HCT116 (cell line): Measurements from ENCODE around the gene ADARB1. TPM values are rescaled to one million over a fixed set of nuclear protein-coding genes. Genes with fewer than 3 reads are reported as not detected.

ENCODE experiments used
- ATAC-seq: fragments of 200-7000 bp; cut with Tn5 transposase; 2 replicates; pipeline ENCODE4 v1.9.1; 2020; ENCODE audit warnings: mild to moderate bottlenecking, moderate library complexity
- BruUV-seq: library from RNA; stranded (reverse); fragments of 400-500 nt; replicated peaks from 2 replicates; lab custom pipeline; 2021; lab: Mats Ljungman, UMichigan
- CTCF ChIA-PET: fragments of 300-600 bp; sonication (Branson Sonifier 250); formaldehyde crosslinking; loops from one replicate; lab custom pipeline; 2021; ENCODE audit warnings: antibody characterized with exemption; lab: Charles Lee
- POLR2A ChIA-PET: fragments of 300-600, 350-600 bp; sonication (Branson Sonifier 250); formaldehyde crosslinking; loops from one replicate; lab custom pipeline; 2021; ENCODE audit warnings: antibody characterized with exemption; lab: Charles Lee
- RAD21 ChIA-PET, 2 experiments: fragments of 300-600 bp; sonication (Branson Sonifier 250); formaldehyde crosslinking; loops; one replicate each; lab custom pipeline; 2023; ENCODE audit warnings: low total read pairs in 2 of 2; ENCODE audit not compliant: uncharacterized antibody in 2 of 2, unreplicated experiment in 2 of 2, low non-redundant PET in 1 of 2; lab: Charles Lee
- DNase-seq: peaks from one replicate; pipeline ENCODE4 v3.0.0-alpha.2; 2010; ENCODE audit warnings: low read depth, low spot score
- H2AFZ ChIP-seq: fragments of 200-600 bp; shearing (Covaris generic), sonication (generic); 2 replicates; pipeline ENCODE4 v1.6.1; 2017; ENCODE audit warnings: low read depth, mixed run types, mixed read lengths, antibody characterized with exemption, low read length; ENCODE audit not compliant: poor library complexity, severe bottlenecking
- H3K27ac ChIP-seq: 2 replicates; pipeline ENCODE4 v1.5.1; 2012; ENCODE audit warnings: low read depth, low read length
- H3K27me3 ChIP-seq: fragments of 200-600 bp; sonication (generic); 2 replicates; pipeline ENCODE4 v1.6.1; 2016; ENCODE audit warnings: mixed run types, low read length, mixed read lengths; ENCODE audit not compliant: insufficient read depth
- H3K36me3 ChIP-seq, 2 experiments: fragments of 200-500 bp in 1 of 2; fragments of 200-600 bp in 1 of 2; sonication (Bioruptor generic) in 1 of 2; sonication (generic) in 1 of 2; 2 replicates each; pipeline versions ENCODE4 v1.5.1 to v1.6.1; 2014 to 2016; ENCODE audit warnings: low read length in 2 of 2, inconsistent platforms in 1 of 2, mixed read lengths in 1 of 2, mixed run types in 1 of 2; ENCODE audit not compliant: insufficient read depth in 2 of 2, control insufficient read depth in 1 of 2
- H3K4me1 ChIP-seq, 2 experiments: fragments of 200-600 bp in 1 of 2; sonication (generic) in 1 of 2; 2 replicates each; pipeline versions ENCODE4 v1.5.1 to v1.6.1; 2012 to 2017; ENCODE audit warnings: low read length in 2 of 2, inconsistent platforms in 1 of 2, mild to moderate bottlenecking in 1 of 2, mixed read lengths in 1 of 2, mixed run types in 1 of 2, moderate library complexity in 1 of 2; ENCODE audit not compliant: insufficient read depth in 2 of 2, control insufficient read depth in 1 of 2
- H3K4me2 ChIP-seq: fragments of 200-600 bp; sonication (generic); 2 replicates; pipeline ENCODE4 v1.6.1; 2017; ENCODE audit warnings: mixed run types, low read length, mixed read lengths
- H3K4me3 ChIP-seq, 2 experiments: fragments of 200-600 bp in 1 of 2; sonication (generic) in 1 of 2; replicated peaks in 1 of 2; 2 replicates each; pipeline ENCODE4 v1.5.1; 2011 to 2016; ENCODE audit warnings: low read length in 2 of 2, control low read depth in 1 of 2, low read depth in 1 of 2, mild to moderate bottlenecking in 1 of 2, mixed read lengths in 1 of 2, mixed run types in 1 of 2
- H3K79me2 ChIP-seq: fragments of 200-600 bp; sonication (generic); 2 replicates; pipeline ENCODE4 v1.6.1; 2017; ENCODE audit warnings: mild to moderate bottlenecking, mixed run types, low read length, moderate library complexity, mixed read lengths; ENCODE audit not compliant: insufficient read depth
- H3K9ac ChIP-seq: fragments of 200-600 bp; sonication (generic); 2 replicates; pipeline ENCODE4 v1.6.1; 2016; ENCODE audit warnings: low read length, mixed read lengths
- H3K9me2 ChIP-seq: fragments of 200-600 bp; sonication (generic), shearing (Covaris generic); 2 replicates; pipeline ENCODE4 v1.6.1; 2017; ENCODE audit warnings: mixed run types, mild to moderate bottlenecking, moderate library complexity; ENCODE audit not compliant: insufficient read depth
- H3K9me3 ChIP-seq, 2 experiments: fragments of 200-500 bp in 1 of 2; fragments of 200-600 bp in 1 of 2; sonication (Bioruptor generic) in 1 of 2; sonication (generic) in 1 of 2; 2 replicates each; pipeline ENCODE4 v1.6.1; 2014 to 2017; ENCODE audit warnings: low read length in 2 of 2, mixed read lengths in 2 of 2, inconsistent platforms in 1 of 2, low read depth in 1 of 2, mild to moderate bottlenecking in 1 of 2, mixed run types in 1 of 2, moderate library complexity in 1 of 2; ENCODE audit not compliant: control insufficient read depth in 1 of 2, insufficient read depth in 1 of 2
- H4K20me1 ChIP-seq: fragments of 200-600 bp; sonication (generic), shearing (Covaris generic); 2 replicates; pipeline ENCODE4 v1.6.1; 2017; ENCODE audit warnings: mixed run types, mild to moderate bottlenecking, moderate library complexity; ENCODE audit not compliant: insufficient read depth
- EGR1 ChIP-seq: IDR thresholded peaks from 2 replicates; pipeline ENCODE4 v1.6.1; 2012; ENCODE audit warnings: low read depth
- EZH2phosphoT487 ChIP-seq: fragments of 200-600 bp; IDR thresholded peaks from 2 replicates; pipeline ENCODE4 v1.6.1; 2018; ENCODE audit warnings: antibody characterized with exemption, borderline replicate concordance
- RAD21 ChIP-seq: IDR thresholded peaks from 2 replicates; pipeline ENCODE4 v1.6.1; 2012; ENCODE audit warnings: low read depth, mild to moderate bottlenecking
- TCF7L2 ChIP-seq: IDR thresholded peaks from 2 replicates; pipeline ENCODE4 v1.7.0; 2011; ENCODE audit warnings: borderline replicate concordance, inconsistent platforms; ENCODE audit not compliant: insufficient read depth, insufficient read length; ENCODE audit errors: extremely low read depth
- ZBTB33 ChIP-seq: IDR thresholded peaks from 2 replicates; pipeline ENCODE4 v1.6.1; 2011; ENCODE audit warnings: mild to moderate bottlenecking, low read length, moderate library complexity; ENCODE audit not compliant: insufficient replicate concordance; ENCODE audit errors: extremely low read depth
- intact Hi-C: fragments of 100-400 bp; cut with micrococcal nuclease; formaldehyde crosslinking; loops from 2 replicates; pipeline ENCODE4 v1.10.0; 2022
- total RNA-seq: library from RNA; stranded (reverse); gene quantifications from one replicate; pipeline ENCODE4 v1.2.1, GENCODE V29; 2021; ENCODE audit not compliant: unreplicated experiment

ADARB1 gene
- total RNA-seq, 1 experiment from 2014 or later, result 13.5 TPM

- Histone ChIP-seq H3K79me2 (no peaks in the 10 kb centered on the region), H4K20me1 (no peaks in the 10 kb centered on the region), H3K4me1 (peaks cover 27% of the 10 kb centered on the region in 2 experiments), H3K9me3 (no peaks in the 10 kb centered on the region), H3K9me2 (no peaks in the 10 kb centered on the region), H3K4me2 (no peak overlapping the region), H3K36me3 (no peaks in the 10 kb centered on the region), H3K27me3 (no peaks in the 10 kb centered on the region), H3K4me3 (no peak overlapping the region), H3K27ac (no peak overlapping the region), H2AFZ (no peak overlapping the region), H3K9ac (no peak overlapping the region)
- RAD21 ChIA-PET, result no interaction called here
- no TSS peak for BruUV-seq
- intact Hi-C loops, result no loop called here
- POLR2A ChIA-PET, result no interaction called here
- no peak for ATAC-seq
- no peak for DNase-seq
- TF ChIP-seq EGR1, result no peak
- TF ChIP-seq EZH2phosphoT487, result no peak
- no peak for TF ChIP-seq ZBTB33
- no peak for TF ChIP-seq RAD21
- TF ChIP-seq TCF7L2, result no peak
- CTCF ChIA-PET, result no interaction called here
Observed at GRCh38 chr21:45224189-45224938, 150.0 kb downstream of the ADARB1 start.
